Measurements from ENCODE around the gene FNIP1. TPM values are rescaled to one million over a fixed set of nuclear protein-coding genes. Genes with fewer than 3 reads are reported as not detected.
"Not testable (repeated sequence)": the region's sequence is repeated elsewhere in the genome, so short reads cannot be mapped to it uniquely, and the experiment has no call there.

FNIP1 gene
- total RNA-seq, 1 donor from 2014 or later, result 60.7 TPM

DNA sequence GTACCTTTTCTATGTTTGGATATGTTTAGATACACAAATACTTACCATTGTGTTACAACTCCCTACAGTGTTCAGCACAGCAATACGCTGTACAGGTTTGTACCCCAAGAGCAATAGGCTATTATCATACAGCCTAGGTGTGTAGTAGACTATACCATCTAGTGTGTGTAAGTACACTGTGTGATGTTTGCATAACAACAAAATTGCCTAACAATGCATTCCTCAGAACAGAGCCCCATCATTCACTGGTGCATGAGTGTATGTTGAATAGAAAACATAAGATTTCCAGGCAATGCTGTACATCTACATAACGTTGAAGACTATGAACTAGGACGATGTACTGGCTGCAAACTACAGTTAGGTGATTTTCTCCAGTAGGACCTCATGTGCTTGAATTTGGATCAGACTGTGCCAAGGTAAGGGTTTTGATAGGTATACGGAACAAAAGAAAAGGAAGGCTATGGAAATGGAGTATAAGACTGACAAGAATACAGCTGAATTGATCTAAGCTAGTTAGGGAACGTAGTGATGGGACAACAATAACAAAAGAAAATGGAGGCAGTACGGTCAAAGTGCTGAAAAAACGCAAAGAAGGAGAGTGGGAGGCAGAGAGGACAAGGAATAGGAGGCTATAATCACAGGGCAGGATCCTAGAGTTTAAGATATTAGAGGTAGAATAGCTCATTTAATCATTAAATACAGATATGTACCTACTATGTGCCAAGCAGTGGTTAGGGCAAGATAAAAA, 46.9 kb downstream of the FNIP1 start:
- DNase-seq (ENCODE audit: low spot score), result no peak

DNA sequence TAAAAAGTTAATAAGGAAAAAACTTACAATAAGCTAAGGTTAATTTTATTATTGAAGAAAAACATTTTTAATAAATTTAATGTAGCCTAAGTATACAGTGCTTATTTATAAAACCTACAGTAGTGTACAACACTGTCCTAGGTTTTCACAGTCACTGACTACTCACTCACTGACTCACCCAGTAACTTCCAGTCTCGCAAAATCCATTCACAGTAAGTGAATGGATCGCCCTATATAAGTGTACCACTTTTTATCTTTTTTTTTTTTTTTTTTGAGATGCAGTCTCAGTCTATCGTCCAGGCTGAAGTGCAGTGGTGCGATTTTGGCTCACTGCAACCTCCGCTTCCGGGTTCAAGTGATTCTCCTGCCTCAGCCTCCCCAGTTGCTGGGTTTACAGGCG, 47.7 kb downstream of the FNIP1 start:
- no peak for DNase-seq (ENCODE audit: low spot score)

DNA sequence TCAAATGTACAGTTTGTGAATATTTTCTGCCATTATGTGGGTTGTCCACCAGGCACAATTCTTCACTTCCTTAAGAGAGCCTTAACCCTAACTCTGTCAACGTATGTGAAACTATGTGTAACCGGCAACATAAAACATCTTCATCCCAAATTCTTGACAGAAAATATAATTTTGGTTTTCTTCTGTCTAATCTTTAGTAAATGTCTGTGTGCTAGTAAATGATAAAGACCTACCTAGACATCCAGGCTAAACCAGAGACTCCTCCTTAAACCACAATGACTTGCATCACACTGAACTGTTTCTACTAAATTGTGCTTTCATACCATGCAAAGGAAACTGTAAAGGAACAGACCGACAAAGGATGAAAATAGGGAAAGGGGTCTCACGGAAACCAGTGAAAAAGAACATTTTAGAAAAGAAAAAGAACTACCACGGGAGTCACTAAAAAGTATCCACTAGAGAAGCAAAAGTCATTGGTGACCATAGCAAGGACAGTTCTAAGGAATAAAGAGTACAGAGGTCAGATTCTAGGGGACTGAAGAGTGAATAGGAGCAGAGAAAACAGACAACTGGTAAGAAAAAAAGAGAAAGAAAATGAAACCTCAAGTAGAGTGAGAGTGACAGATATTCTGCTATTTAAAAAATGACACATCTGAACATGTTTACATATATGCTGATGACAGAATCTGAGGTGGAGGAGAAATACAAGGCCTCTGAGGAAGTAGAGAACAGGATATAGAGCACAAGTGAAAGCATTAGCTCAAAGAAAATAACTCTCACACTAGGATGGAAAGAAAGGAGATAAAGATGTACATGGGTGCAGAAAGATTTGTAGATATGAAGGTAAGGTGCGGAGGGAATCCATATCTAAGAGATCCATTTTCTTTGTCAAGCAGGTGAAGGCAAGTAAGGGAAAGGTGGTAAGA, 49.4 kb downstream of the FNIP1 start:
- DNase-seq (ENCODE audit: low spot score), result no peak

DNA sequence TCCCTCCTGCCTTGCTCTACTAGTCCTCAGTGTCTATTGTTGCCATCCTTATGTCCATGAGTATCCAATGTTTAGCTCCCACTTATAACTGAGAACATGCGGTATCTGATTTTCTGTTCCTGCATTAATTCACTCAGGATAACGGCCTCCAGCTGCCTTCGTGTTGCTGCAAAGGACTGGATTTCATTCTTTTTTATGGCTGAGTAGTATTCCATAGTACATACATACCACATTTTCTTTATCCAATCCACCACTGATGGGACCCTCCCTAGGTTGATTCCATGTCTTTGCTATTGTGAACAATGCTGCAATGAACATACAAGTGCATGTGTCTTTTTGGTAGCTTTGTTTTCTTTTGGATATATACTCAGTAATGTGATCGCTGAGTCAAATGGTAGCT, 50.4 kb downstream of the FNIP1 start:
- no peak for DNase-seq (ENCODE audit: low spot score)

DNA sequence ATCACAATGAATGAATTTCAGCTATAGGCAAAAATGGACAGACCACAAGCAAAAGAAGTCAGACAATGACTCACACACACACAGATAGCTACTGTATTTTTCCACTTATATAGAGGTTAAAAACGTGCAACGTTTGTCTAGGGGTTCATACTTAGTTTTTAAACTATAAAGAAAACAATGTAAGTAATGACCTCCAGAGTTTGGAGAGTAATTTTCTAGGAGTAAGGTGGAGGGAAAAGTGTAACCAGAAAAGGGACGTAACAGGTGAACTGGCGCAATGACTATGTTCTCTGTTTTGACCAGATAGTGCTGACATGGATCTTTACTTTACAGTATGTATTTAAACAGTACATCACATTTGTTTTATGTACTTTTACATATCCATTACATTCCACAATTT, 51.1 kb downstream of the FNIP1 start:
- no peak for DNase-seq (ENCODE audit: low spot score)

DNA sequence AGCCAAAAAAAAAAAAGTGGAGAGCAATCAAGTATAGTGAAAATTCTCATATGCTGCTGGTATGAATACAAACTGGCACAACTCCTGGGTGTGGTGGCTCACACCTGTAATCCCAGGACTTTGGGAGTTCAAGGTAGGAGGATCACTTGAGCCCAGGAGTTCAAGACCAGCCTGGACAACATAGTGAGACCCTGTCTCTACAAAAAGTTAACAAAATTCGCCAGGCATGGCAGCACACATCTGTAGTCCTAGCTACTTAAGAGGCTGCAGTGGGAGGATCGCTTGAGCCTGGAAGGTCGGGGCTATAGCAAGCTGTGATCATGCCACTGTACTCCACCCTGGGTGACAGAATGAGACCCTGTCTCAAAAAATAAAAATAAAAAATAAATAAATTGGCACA, 51.7 kb downstream of the FNIP1 start:
- DNase-seq (ENCODE audit: low spot score), result no peak

DNA sequence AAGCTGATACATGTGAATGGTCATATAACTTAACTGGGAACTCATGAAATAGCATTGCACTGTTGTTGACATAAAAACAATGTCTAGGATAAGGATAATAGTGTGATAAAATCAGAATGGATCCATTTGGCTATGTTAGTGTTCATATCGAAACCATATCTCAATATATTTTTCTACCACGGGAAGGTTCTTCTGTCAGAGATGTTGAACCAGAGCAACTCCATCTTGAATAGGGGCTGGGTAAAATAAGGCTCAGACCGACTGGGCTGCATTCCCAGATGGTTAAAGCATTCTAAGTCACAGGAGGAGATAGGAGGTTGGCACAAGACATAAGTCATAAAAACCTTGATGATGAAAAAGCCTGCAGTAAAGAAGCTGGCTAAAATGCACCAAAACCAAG, 56.3 kb downstream of the FNIP1 start:
- no peak for DNase-seq (ENCODE audit: low spot score)

DNA sequence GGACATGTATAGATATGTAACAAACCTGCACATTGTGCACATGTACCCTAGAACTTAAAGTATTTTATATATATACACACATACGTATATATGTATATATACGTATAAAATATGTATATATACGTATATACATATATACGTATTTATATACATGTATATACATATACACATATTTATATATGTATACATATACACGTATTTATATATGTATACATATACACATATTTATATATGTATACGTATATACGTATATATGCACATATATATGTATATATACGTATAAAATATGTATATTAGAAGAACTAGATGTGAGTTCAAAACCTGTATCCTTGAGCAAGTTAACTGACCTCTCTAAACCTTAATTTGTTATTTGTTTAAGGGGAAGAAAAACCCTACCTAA, 61.4 kb downstream of the FNIP1 start:
- no peak for DNase-seq (ENCODE audit: low spot score)

DNA sequence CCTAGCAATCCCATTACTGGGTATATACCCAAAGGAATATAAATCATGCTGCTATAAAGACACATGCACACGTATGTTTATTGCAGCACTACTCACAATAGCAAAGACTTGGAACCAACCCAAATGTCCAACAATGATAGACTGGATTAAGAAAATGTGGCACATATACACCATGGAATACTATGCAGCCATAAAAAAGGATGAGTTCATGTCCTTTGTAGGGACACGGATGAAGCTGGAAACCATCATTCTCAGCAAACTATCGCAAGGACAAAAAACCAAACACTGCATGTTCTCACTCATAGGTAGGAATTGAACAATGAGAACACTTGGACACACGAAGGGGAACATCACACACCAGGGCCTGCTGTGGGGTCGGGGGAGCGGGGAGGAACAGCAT, 61.9 kb downstream of the FNIP1 start:
- not testable (repeated sequence) for DNase-seq (ENCODE audit: low spot score)

DNA sequence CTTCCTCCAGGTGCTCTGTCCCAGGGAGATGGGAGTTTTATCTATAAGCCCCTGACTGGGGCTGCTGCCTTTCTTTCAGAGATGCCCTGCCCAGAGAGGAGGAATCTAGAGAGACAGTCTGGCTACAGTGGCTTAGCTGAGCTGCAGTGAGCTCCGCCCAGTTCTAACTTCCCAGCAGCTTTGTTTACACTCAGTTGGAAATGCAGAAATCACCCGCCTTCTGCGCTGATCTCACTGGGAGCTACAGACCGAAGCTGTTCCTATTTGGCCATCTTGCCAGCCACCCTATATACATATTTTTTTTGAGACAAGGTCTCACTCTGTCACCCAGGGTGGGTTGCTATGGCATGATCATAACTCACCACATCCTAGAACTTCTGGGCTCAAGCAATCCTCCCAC, 67.5 kb downstream of the FNIP1 start:
- not testable (repeated sequence) for DNase-seq (ENCODE audit: low spot score)

DNA sequence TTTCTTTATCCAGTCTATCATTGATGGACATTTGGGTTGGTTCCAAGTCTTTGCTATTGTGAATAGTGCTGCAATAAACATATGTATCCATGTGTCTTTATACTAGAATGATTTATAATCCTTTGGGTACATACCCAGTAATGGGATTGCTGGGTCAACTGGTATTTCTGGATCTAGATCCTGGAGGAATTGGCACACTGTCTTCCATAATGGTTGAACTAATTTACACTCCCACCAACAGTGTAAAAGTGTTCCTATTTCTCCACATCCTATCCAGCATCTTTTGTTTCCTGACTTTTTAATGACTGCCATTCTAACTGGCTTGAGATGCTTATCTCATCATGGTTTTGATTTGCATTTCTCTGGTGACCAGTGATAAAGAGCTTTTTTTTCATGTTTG, 72.7 kb downstream of the FNIP1 start:
- not testable (repeated sequence) for DNase-seq (ENCODE audit: low spot score)

DNA sequence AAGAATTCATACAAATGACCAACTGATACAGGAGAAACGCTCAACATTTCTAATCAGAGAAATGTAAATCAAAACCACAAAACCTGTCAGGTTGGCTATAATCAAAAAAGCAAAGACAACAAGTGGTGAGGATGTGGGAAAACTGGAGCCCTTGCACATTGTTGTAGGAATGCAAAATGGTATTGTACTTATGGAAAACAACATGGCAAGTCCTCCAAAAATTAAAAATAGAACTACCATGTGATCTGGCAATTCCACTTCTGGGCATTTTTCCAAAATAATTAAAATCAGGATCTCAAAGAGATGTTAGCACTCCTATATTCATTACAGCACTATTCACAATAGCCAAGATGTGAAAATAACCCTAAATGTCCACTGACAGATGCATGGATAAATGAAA, 76.1 kb downstream of the FNIP1 start:
- DNase-seq (ENCODE audit: low spot score), result no peak

DNA sequence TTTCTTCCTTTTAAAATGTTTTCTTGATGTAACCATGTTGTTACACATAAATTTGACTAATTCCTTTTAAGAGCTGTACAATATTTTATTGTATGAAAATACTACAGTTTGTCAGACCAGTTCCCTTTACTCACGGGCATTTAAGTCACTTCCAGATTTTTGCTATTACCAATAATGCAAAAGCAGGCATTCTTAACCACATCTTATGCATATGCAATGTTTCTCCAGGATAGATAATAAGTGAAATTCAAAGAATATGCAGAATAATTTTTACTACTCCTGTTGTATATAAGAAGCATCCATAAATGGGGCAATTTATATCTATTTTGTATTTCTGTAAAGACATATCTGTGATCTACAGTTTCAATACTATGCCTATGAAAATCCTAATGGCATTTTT, 77.3 kb downstream of the FNIP1 start:
- DNase-seq (ENCODE audit: low spot score), result no peak

DNA sequence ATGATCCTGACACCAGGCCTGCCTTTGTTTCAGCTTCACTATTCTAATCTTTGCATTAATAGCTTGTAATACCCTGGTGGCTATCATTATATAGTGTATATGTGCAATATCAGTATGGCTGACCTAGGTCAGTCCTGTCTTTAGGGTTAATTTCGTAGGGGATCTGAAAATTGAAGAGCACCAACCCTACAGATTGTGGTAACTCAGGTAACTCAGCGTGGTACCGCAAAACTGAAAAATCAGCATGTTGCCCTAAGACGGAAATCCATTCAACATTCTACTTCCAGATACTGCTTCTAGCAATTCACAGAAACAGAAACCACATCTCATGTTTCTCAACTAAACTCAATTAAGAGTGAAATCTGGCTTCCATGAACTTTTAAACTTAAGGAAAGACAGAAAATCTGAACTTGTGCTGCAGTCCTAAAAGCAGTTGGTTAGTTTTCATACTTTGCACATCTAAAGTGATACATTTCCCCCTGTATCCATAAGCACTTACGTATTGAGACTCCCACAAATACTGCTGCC, 78.3 kb downstream of the FNIP1 start:
- no peak for DNase-seq (ENCODE audit: low spot score)

DNA sequence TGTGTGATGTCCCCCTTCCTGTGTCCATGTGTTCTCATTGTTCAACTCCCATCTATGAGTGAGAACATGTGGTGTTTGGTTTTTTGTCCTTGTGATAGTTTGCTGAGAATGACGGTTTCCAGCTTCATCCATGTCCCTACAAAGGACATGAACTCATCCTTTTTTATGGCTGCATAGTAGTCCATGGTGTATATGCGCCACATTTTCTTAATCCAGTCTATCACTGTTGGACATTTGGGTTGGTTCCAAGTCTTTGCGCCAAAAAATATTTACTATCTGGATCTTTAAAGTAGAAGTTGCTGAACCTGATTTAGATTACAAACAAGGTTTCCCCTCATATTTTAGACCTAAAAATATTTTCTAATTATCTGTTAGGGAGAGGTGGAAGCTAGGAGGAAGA, 79.7 kb downstream of the FNIP1 start:
- DNase-seq (ENCODE audit: low spot score), result not testable (repeated sequence)

DNA sequence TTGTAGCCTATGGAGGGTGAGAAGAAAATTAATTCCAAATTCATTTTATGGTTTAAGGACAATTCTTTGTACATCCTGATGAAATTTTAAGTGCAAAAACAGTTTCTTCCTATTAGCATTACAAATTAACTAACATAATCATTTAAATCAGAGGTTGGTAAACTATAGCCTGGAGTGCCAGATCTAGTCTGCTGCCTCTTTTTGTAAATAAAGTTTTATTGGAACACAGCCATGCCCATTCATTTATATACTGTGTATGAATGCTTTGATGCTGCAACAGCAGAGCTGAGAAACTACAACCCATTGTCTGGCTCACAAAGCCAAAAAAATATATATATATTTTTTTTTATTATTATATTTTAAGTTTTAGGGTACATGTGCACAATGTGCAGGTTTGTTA, 80.2 kb downstream of the FNIP1 start:
- no peak for DNase-seq (ENCODE audit: low spot score)

DNA sequence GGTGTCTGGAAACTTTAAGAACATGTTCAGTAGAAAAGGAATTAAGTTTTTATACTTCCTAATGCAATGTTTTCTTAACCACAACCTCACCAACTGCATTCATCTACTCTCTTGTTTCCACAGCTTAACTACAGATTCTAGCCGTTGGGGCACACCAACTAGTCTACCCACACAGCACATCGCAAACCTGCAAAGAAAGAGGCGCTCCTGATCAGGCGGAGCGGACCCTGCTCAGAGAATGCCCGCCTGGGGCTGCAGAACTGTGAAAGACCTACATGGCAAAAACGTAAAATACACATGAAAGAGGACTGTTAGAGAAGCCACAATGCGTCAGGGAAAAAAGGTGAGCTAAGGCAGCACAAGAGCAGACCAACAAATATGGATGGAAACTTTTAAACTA, 86.4 kb downstream of the FNIP1 start:
- no peak for DNase-seq (ENCODE audit: low spot score)

DNA sequence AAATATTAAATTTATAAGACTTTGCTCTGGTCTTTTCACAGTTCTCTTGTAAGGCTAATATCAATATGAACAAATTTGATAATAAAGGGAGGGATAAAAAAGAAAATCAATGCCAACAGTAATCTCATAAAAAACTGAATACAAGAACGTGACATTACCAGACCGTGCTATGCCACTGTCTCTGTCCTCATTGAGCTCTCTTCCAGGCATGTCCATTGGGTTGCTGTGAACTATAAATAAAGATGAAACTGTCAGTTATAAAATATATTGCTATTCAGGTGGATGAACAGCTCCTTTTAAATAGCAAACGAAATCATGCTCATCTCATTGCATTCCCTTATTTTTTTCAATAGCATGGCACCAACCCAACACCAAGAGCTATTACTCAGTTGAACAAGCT, 87.8 kb downstream of the FNIP1 start:
- no peak for DNase-seq (ENCODE audit: low spot score)

DNA sequence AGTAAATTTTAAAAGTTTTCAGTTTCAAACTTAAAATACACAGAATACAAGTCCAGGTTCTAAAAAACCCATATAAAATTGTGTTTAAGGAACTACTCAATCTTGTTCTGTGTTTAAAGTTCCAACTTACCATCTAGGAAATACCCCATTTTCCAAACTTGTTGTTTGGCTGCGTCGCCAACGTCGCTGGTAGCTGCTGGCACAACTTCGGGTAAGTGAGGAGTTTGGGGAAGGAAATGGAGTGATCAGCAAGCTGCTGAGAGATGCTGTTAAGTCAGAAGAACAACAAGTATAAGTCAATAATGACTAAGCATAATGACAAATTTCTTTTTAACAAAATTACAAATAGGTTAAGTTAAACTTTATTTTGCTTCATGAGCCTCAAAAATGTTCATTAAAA, 90.5 kb downstream of the FNIP1 start:
- no peak for DNase-seq (ENCODE audit: low spot score)

DNA sequence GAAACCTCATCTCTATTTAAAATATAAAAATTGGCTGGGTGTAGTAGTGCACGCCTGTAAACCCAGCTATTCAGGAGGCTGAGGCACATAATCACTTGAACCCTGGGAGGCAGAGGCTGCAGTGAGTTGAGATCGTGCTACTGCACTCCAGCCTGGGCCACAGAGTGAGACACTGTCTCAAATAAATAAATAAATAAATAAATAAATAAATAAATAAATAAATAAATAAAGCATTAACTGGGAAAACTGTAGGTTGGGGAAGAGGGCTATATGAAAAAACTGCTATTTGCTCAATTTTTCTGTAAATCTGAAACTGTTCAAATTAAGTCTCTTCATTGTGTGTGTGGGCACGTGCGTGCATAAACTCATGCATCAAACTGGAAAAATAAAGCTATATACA, 101.9 kb downstream of the FNIP1 start:
- DNase-seq (ENCODE audit: low spot score), result no peak

DNA sequence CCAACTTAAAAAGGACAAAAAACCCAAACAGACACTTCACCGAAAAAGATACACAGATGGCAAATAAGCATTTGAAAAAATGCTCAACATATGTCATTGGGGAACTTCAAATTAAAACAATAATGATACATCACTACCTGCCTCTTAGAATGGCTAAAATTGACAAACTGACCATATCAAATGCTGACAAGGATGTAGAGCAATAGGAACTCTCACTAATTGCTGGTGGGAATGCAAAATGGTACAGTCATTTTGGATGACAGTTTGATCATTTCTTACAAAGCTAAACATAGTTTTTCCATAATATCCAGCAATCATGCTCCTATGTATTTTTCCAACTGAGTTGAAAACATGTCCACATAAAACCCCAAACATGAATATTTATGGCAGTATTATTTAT, 102.9 kb downstream of the FNIP1 start:
- no peak for DNase-seq (ENCODE audit: low spot score)

DNA sequence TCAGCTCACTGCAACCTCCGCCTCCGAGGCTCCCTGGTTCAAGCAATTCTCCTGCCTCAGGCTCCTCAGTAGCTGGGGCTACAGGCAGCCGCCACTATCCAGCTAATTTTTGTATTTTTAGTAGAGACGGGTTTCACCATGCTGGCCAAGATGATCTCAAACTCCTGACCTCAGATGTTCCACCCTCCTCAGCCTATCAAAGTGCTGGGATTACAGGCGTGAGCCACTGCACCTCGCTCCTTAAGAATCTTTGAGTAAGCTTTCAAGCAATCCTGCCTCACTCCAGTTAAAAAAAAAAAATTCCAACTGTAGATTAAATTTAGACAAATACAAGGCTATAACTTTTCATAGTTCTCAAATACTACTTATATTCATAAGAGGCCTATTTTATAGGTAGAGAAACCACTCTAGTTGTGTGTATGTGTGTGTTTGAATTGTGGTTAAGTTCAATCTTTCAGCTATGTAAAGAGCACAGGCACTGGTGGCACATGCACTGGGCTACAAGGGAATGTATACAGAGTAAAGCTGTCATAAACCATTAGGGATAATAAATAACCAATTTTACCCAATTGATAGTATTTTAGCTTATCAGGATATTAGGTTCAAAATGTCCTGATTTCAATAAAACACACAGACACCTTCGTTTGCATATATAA, 111.2 kb downstream of the FNIP1 start:
- no peak for DNase-seq (ENCODE audit: low spot score)
